ENCODE measurements around the gene TBPL1.
A peak's percentile ranks its signal among the peaks of the same experiment; 100 is the strongest.
"Not testable (repeated sequence)": the region's sequence is repeated elsewhere in the genome, so short reads cannot be mapped to it uniquely, and the experiment has no call there.

TBPL1 gene

DNA sequence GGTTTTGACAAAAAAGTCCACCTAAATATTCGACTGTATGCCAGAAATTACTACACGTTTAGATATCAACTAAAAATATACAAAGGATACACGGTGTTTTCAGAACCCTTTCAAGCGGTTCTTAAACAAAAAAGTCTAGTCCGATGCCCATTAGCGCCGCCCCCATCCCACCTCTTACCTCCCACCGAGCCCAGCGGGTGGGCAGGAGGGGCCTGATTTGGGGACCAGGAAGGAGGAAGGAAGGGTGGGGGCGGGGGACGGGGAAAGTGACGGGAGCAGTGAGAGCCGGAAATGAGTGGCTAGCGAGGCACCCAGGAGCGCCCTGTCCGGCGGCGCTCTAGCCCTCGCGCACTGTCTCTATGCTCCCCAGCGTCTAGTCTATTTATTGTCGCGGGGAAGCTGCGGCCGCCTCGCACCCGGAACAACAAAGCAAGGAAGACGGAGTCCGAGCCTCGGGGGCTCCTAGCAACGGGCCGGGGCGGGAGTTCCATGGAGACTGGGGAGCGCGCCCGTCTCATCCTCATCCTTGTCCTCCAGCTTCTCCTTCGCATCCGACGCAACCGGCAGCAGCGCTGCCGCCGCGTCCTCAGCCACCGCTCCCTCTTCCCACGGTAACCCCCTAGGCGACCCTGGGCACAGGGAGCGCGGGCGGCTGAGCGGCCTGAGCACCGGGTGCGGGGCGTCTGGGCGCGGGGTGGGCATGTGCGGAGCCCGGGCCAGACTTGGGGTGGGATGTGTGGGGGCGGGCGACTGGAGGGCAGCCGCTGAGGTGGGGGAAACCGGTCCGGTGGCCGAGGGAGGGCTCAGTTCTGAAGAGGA is at the start of gene TBPL1:
Gene TBPL1, plus strand, starts transcription at position 410 of the 819 bp plus-strand sequence. CDS start 26,902 bp downstream, outside the sequence.
- DNase-seq: peak; percentile 94 to 95

DNA sequence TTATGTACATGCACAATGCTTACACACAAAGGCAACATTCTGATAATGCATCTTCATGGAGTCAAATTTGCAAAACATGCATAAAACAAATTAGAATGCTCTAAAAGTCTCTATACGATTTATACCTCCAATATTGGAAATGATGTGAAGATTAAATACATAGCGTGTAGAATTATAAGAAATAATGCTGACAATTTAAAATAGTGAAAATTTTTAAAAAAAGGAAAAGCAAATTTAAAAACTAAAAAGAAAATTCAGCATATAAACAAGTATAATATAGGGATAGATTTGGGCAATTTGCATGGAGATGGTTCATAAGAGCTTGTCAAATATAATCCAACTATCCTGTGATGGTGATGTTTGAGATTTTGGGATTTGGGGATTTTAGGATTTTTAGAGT is 49.2 kb upstream of the TBPL1 start:
- no peak for DNase-seq

DNA sequence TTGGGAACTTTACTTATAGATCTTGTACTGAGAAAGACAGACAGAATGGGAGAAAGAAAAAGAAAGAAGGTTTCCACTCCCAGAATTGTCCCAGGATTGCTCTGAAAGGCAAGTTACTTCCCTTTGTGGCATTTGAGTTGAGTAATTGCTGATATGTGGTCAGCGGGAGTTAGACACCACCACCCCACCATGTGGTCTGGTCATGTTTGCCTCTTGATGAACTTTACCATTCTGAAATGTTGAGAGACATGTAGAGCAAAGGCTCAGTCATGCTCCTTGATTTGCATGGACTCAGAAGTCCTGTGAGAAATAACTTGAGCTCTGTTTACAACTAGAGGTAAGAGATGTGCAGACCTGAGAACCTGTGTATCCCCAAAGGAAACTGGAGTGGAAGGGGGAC is 47.0 kb upstream of the TBPL1 start:
- DNase-seq: peak; percentile 64 to 66

DNA sequence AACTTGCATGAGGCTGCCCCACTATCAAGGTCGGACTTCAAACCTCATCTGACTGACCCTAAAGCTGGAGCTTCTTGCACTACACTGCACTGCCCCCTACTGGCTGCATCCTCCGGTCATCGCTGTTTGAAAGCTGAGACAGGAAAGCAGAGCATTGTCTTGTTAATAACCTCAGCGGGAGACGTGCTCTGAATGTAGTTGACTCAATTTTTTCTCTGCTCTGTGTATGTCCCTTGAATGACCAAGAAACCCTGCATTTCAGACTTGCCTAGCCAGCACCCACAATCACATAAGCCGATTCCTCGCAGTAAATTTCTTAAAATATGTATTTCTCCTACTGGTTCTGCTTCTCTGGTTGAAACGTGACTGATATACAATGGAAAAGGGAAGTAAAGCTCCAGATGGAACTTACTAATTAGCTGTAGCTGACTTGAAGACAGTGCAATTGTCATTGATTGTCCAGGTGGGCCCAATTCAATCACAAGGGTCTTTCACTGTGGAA is 36.3 kb upstream of the TBPL1 start:
- peak; percentile 91 to 92 for DNase-seq

DNA sequence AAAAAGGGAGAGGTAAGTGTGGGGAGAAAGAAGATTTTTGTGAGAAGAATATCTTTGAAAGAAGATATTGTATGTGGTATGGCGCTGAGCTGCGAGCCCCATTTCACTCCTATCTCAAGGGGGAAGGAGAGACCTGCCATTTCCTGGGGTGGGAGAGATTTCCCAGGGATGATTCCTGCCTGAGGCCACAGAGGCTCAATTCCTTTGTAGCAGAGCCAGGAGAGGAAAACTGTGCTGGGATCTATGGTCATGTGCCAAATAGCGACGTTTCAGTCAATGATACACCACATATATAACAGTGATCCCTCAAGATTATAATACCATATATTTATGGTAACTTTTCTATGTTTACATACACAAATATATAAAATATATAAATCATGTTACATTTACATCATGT is 35.2 kb upstream of the TBPL1 start:
- DNase-seq: no peak

DNA sequence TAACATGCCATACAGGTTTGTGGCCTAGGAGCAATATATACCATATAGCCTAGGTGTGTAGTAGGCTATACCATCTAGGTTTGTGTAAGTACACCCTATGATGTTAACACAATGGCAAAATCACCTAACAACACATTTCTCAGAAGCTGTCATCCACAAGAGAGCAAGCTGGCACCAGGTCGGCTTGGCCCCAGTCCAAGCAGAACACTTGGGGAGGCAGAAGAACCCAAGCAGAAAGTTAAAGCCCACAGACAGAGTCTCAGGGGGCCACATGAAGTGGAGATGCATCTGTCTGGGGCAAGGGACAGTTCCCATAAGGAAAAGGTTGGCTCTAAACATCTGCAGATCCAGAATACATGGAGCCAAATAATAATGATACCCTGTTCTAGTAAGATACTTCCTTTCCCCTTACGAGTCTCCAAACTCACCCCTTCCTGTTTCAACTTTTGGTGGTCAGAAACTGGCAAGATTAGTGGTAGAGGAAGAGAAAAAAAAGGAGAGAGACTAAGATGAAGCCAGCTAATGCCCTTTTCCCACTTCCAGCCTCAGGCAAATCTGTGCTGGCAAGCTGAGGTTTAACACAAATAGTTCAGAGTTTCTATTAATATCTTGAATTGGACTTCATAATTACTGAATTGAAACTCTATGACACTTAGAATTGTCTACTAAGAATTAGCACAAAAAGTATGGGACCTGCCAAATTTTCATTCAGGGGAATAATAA is 34.7 kb upstream of the TBPL1 start:
- DNase-seq: no peak

DNA sequence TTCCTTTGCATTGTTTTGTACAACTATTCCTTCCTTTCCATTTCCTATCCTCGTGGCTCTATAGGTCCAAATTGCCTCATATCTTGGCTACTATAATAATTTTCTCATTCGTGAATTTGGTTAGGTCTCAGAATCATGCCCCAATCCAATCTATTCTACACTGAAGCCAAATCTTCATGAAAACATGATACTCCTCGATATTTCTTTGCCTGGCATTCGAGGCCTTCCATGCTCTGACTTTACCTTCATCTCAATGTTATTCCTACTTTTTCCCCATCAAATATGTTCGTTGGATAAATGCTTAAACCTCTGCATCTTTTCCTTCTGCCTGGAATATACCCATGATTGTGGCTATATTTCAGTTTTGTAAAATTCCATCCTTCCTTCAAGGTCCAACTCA is 33.7 kb upstream of the TBPL1 start:
- DNase-seq: no peak

DNA sequence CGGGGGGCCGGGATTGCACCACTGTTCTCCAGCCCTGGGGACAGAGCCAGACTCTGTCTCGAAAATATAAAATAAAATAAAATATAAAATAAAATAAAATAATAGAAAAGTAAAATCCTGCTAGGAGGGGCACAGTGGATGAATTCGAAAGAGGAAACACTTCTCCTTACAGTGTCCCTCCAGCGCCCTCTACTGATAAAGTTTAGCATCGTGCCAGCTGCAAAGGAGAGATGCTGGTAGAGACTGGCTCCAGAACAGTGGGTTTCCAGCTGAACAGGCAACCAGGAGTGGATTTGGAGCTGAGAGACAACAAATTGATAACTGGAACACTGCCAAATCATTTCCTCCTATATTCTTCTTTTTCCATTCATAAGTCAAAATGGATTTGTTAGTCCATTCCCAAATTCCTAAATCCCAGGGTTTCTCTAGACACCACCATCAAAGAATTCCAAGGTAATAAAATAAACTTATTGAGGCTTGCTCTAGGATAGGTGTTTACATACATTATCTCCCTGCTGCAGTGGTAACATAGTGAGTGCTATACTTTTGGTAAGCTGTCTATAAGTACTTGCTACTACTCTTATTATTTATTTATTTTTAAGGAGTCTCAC is 31.7 kb upstream of the TBPL1 start:
- peak; percentile 77 to 83 for DNase-seq

DNA sequence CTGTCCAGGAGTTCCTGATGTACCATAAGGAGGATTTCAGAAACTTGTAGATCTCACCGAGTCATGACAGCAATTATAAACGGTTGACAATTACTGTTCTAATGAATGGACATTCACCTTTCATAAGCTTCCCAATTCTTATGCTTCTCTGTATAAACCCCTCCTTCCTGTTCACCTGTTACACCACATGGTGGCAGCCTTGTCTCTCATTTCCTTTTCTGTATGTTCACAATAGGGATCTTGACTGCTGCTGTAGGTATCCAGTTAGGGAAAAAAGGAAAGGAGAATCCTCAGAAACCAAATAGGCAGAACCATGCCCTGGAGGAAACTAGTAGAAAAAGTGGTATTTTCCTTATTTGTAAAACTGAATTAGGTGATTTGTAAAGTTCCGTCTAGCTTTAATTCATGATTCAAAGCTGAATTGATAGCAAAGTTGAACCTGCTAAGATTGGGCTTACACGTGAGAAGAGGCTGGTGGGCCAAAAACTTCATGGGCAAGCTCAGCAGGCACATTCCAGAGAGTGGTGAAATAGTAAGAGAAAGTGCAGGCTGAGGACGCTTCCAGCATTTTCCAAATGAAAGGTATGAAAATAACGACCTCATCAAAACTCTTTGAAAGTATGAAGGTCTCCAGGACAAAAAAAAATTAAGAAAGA is 29.0 kb upstream of the TBPL1 start:
- DNase-seq: peak; percentile 81 to 86

DNA sequence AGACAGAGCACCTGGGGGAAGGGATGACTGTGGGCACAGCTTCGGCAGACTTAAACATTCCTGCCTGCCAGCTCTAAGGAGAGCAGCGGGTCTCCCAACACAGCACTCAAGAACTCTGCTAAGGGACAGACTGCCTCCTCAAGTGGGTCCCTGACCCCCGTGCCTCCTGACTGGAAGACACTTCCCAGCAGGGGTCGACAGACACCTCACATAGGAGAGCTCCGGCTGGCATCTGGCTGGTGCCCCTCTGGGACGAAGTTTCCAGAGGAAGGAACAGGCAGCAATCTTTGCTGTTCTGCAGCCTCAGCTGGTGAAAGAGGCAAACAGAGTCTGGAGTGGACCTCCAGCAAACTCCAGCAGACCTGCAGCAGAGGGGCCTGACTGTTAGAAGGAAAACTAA is 21.8 kb upstream of the TBPL1 start:
- DNase-seq: not testable (repeated sequence)

DNA sequence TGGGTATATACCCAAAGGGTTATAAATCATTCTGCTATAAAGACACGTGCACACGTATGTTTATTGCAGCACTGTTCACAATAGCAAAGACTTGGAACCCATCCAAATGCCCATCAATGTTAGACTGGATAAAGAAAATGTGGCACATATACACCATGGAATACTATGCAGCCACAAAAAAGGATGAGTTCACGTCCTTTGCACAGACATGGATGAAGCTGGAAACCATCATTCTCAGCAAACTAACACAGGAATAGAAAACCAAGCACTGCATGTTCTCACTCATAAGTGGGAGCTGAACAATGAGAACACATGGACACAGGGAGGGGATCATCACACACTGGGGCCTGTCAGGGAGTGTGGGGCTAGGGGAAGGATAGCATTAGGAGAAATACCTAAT is 16.7 kb upstream of the TBPL1 start:
- DNase-seq: not testable (repeated sequence)

DNA sequence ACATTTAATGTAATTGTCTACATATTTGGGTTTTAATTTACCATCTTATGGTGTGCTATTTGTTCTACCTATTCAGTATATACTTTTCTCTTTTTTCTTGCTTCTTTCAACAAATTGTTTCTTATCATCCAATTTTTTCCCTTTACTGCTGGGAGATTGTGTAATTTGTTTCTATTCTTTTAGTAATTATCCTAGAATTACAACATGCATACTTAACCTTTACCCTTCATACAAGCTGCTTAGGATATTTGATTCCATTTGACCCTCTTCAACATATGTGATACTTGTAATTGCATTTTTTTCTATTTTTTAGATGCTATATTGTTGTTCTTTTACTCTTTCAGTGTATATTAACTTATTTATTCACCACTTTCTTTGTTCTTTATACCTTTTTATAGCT is 15.1 kb upstream of the TBPL1 start:
- no peak for DNase-seq

DNA sequence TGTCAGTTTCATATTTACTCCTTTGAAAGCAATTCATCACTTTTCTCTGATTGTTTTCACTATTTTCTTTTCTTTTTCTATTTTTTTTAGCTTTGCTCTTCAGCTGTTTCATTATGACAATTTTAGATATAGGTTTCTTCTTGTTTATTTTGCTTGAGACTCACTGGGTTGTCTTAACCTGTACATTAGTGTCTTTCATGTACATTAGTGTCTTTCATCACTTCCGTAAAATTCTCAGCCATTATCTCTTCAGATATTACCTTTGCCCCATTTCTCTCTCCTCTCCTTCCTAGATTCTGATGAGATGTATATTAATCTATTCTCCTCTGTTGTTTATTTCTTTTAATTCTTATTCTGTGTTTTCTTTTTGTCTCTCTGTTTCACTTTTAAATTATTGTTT is 14.5 kb upstream of the TBPL1 start:
- no peak for DNase-seq

DNA sequence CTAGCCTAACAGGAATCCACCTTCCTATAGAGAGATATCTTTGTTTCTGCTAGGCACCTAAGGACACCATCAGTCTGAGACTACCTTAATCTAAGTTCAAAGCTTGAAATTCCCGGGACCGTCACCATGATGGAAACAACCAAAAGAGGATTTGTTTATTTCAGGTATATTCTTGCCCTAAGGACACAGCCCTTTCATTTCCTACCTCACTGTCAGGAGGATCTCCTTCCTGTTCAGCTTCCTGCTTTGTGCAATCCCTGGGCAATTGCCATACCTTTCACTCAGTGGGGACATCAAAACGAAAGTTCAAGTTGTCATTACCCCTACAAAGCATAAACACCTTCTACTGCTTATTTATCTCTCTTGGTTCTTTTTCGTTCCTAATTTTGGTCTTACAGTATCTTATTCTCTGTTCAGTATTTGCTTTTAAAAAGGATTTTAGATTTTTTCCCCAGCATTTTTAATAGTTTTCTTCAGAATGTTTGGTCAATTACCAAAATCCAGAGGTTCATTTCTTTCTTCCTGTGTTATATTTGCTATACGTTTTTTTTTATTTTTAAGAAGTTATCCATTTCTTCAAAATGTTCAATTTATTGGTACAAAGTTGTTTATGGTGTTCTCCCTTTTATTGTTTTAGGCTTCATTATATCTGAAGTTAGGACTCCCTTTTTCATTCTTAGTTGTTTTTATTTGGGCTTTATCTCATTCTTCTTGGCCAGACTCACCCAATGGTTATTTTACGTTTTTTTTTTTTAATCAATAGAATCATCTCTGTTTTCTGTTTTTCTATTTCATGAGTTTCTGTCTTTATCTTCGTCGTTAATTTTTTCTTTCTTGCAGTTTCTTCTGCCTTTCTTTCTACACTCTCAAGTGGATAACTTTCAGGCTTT is 13.0 kb upstream of the TBPL1 start:
- no peak for DNase-seq

DNA sequence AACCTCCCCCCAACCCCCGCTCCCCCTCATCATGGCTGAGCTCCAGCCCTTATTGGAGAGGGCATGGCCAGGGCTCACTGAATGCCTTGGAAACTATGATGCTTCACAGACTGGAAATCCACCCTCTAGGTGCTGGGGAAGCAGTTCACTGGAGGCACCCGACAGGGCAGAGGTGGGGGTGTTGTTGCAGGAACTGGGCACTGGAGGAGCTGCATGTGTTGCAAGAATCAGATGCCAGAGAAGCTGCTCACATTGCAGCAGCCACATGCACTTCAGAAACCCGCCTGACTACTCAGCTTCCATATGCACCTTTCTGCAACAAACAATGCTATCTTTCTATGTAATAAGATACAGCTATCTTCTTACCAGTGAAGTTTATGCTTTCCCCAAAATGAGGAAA is 7.9 kb upstream of the TBPL1 start:
- peak in 1 of 2 experiments; percentile 21 for DNase-seq

DNA sequence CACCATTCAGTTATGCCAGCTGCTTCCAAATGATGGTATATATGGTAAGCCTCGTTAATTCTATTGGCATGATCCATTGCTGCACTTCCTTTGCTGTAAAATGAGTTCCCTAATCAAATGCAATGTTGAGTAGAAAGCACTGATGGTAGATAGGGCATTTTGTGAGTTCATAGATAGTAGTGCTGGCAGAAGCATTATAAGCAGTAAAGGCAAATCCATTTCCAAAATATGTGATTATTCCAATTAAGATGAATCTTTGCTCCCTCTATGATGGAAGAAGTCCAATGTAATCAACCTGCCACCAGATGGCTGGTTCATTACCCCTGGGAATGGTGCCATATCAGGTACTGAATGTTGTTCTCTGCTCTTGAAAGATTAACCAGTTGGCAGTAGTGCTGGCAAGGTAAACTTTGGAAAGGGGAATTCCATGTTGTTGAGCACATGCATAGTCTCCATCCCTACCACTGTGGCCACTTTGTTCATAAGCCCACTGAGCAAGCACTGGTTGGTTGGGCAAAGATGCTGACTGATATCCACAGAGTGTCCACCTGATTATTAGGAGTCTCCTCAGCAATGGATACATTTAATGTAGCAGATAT is 5.6 kb upstream of the TBPL1 start:
- DNase-seq: no peak

DNA sequence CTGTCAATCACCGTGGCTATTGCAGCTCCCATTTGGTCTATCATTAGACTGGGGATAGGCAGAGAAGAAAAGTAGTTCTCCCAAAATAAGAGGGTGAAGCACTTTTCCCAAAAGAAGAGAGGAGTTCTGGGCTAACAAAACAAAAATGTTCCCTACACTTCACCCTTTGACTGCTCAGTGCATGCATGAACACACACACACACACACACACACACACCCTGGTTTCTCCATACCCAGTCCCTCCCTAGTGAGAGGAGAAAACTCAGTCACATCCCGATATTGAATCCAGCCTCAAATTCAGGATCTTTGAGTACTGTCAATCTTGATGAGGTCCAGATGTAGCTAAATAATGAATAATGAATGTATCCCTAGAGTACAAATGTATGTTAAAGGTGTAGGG is 4.6 kb upstream of the TBPL1 start:
- no peak for DNase-seq

DNA sequence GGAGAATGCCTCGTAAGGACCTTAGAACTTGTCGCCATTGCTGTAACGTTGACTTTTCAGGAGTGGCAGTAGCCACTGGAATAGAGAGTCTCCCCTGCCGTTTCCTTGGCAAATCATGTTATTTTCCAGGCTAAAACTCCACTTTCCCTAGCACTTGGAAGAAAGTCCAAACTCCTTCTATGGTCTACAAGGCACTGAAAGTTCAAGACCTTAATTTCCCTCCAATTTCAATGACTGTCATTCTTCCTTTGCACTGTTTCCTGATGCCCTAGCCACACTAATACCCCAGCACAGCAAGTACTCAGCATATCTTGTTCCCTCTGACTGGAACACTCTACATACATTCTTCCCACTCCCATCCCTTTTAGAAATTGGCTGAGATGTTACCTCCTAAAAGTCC is 1.8 kb upstream of the TBPL1 start:
- DNase-seq: no peak

DNA sequence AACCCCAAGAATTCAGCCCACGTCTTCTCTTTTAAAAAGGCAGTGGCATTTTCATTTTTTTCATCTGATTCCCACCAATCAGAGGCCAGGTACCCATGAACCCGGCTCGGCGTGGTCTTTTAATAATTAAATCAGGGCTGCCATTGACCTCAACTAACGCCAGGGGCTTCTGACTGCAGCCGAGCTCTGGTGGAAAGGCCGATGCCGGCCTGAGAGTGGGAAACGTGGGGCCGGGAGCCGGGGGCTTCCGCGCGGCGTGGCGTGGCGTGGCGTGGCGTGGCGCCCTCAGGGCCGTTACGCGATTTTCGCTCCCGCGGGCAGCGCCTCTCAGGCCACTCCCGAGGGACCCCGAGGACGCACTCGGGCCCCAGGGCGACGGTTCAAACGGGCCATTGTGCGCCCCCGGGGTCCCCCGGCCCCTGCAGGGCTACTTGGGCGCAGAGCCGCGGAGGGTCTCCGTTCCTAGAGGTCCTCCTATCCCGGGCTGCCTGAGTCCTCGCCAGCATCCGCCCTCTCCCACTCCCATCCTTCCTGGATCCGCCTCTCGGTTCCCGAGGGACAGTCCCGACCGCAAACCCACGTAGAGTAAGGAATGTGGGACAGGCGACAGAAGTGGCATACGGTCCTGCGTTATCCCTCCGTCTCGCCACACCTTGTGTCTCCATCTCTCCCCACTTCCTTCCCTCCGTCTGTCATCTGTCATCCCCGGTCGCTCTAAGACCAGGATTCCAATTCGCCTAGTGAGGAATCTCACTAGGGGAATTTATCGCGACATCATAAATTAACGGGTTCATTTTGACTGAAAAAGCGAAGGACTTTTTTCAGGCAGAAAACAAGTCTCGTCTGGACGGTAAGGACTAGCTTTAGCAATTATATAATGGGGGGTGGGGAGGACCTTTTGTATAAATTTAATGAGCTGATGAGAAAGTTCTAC is 876 bp upstream of the TBPL1 start:
- DNase-seq: peak; percentile 34 to 45

DNA sequence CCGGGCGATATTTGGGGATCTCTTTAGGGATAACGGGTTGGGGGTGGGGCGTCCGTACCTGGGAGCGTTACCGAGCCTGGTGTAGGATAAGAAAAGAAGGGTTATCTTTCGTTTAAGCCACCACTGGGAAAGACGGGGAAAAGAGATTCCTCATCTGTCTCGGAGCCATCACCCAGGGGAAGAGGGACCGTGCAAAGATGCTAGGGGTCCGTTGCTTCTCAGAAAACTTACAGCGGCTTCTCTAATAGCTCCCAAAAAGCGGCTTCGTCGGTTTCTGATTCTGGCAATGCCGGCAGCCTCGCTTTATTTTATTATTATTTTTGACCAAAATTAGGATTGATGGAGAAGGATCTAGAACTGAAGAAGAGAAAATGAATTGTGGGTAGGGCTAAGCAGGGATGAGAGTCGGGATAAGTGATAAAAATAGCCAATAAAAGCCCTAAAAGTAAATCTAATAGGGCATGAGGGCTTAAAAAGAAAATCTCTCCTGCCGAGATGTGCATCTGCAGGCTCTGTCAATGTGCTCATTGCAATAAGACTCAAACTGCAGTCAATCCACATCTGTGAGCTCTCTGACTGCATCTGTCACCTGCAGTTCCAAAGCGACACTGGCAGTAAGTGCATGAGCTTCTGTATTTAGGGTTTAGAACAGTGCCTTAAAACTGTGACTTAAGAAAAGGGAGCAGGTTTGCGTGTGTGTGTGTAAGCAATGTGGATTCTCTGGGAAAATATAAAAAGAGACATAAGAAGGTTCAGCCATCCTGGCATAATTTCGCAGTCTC is 801 bp downstream of the TBPL1 start:
- DNase-seq: peak in 1 of 2 experiments; percentile 18

All from AML-193 (cell line).